HepG2 (cell line): ENCODE measurements around the gene RRBP1. TPM values are rescaled to one million over a fixed set of nuclear protein-coding genes. Genes with fewer than 3 reads are reported as not detected.

ENCODE experiments used
- FOSL1 ChIP-seq: sonication (generic); formaldehyde crosslinking; IDR thresholded peaks from 2 replicates; pipeline ENCODE4 v1.9.0; 2021; ENCODE audit warnings: missing genetic modification reagents, borderline replicate concordance
- KMT2A ChIP-seq: sonication (generic); formaldehyde crosslinking; IDR thresholded peaks from 2 replicates; pipeline ENCODE4 v1.4.0; 2020; ENCODE audit warnings: missing genetic modification reagents
- MAFF ChIP-seq: IDR thresholded peaks from 2 replicates; pipeline ENCODE4 v1.6.1; 2011; ENCODE audit warnings: low read depth, low read length, improper control_type of control experiment
- PHB2 ChIP-seq: fragments of 450-650 bp; IDR thresholded peaks from 2 replicates; pipeline ENCODE4 v1.6.1; 2018; ENCODE audit not compliant: partially characterized antibody
- RBM22 ChIP-seq: fragments of 200-400 bp; formaldehyde crosslinking; optimal IDR thresholded peaks from 2 replicates; pipeline ENCODE3; 2017; ENCODE audit warnings: mild to moderate bottlenecking, low read length, moderate library complexity
- YY1 ChIP-seq: IDR thresholded peaks from 2 replicates; pipeline ENCODE4 v1.6.1; 2011; ENCODE audit warnings: low read length, low read depth, moderate library complexity, mild to moderate bottlenecking; ENCODE audit not compliant: insufficient read depth, insufficient replicate concordance
- ZBTB20 ChIP-seq: sonication (generic); formaldehyde crosslinking; IDR thresholded peaks from 2 replicates; pipeline ENCODE4 v1.8.1; 2023; ENCODE audit warnings: missing genetic modification reagents, low read depth, mild to moderate bottlenecking, borderline replicate concordance
- ZNF235 ChIP-seq: sonication (generic); formaldehyde crosslinking; IDR thresholded peaks from 2 replicates; pipeline ENCODE4 v1.8.1; 2023; ENCODE audit warnings: mild to moderate bottlenecking, missing genetic modification reagents, borderline replicate concordance
- ZNF30 ChIP-seq: sonication (generic); formaldehyde crosslinking; IDR thresholded peaks from 2 replicates; pipeline ENCODE4 v1.5.0; 2020; ENCODE audit warnings: mild to moderate bottlenecking, missing genetic modification reagents
- ZNF446 ChIP-seq: sonication (generic); formaldehyde crosslinking; IDR thresholded peaks from 2 replicates; pipeline ENCODE4 v1.5.0; 2020; ENCODE audit warnings: mild to moderate bottlenecking, missing genetic modification reagents
- polyA plus RNA-seq, 8 experiments: library from polyadenylated mRNA; depleted of rRNA in 3 of 8; stranded (reverse) in 7 of 8; unstranded in 1 of 8; fragments of >200 nt; fragmentation: Illumina TruSeq in 4 of 8; extraction: Trizol in 4 of 8; gene quantifications; 2 replicates each; pipeline versions ENCODE4 v1.2.1 to v1.2.3, GENCODE V29; 2011 to 2016; ENCODE audit warnings: low read depth in 4 of 8, missing spikeins in 1 of 8, mixed read lengths in 1 of 8; ENCODE audit not compliant: insufficient read depth in 1 of 8
- total RNA-seq, 5 experiments: library from RNA; depleted of rRNA; stranded (reverse); fragments of >200 nt; fragmentation: Illumina TruSeq; extraction: Trizol; gene quantifications; 2 replicates each; pipeline ENCODE4 v1.2.3, GENCODE V29; 2016; ENCODE audit warnings: low read depth in 1 of 5
- TF ChIP-seq, protein P1 (sequence below): sonication (generic); formaldehyde crosslinking; IDR thresholded peaks from 2 replicates; pipeline ENCODE4 v1.8.0; 2022; ENCODE audit warnings: mild to moderate bottlenecking, missing genetic modification reagents, borderline replicate concordance
- TF ChIP-seq, protein P2 (sequence below): IDR thresholded peaks from 2 replicates; pipeline ENCODE4 v1.6.1; 2016; ENCODE audit warnings: low read depth, control low read depth
- TF ChIP-seq, protein P3 (sequence below): sonication (generic); formaldehyde crosslinking; IDR thresholded peaks from 2 replicates; pipeline ENCODE4 v1.5.0; 2020; ENCODE audit warnings: mild to moderate bottlenecking, missing genetic modification reagents, moderate library complexity
- TF ChIP-seq, protein P4 (sequence below): sonication (generic); formaldehyde crosslinking; IDR thresholded peaks from 2 replicates; pipeline ENCODE4 v1.9.0; 2021; ENCODE audit warnings: mild to moderate bottlenecking, missing genetic modification reagents
- TF ChIP-seq, protein P5 (sequence below): sonication (generic); formaldehyde crosslinking; IDR thresholded peaks from 2 replicates; pipeline ENCODE4 v1.5.1; 2020; ENCODE audit warnings: missing genetic modification reagents, mild to moderate bottlenecking, borderline replicate concordance

The RRBP1 gene
- total and polyA plus RNA-seq, 2 of the 13 experiments (the other 11 are each of a cell fraction or from before 2014, with no cell fraction given), result 150 to 222 TPM

DNA sequence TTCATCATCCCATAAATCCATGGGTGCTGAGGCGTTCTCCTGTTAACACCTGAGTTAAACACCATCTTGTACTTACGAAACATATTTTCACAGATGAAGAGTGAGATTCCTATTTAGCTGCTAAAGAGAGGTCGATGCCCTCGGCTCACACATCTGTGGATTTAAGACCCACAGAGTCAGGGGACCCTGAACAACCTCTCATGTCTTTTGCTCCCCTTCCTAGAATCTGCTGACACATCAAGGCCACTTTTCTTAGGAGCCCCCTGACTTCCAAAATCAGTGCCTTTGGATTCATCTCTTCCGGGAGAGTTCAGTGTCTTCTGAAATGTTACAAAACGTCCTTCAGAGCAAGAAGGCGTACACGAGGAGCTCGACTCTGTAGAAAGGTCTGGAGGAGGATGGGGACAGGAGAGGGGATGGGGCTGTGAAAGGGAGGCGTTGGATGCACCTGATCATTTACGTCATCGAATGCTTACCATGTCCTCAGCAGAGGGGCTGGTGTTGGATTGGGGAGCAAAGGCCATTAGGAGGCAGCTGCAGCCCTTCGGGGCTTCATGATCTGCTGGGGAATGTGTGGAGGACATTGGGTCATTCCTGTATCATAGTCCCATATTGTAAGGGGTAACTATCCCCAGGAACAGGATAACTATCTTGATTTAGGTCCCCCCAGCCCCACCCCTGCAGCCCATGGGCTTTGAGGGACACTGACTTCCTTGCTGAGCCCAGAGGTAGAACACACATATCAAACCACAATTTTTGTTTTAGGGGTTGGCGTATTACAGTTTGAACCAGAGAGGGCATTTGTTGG, 40.7 kb upstream of the RRBP1 start (continued):
- TF ChIP-seq, protein P1, sequence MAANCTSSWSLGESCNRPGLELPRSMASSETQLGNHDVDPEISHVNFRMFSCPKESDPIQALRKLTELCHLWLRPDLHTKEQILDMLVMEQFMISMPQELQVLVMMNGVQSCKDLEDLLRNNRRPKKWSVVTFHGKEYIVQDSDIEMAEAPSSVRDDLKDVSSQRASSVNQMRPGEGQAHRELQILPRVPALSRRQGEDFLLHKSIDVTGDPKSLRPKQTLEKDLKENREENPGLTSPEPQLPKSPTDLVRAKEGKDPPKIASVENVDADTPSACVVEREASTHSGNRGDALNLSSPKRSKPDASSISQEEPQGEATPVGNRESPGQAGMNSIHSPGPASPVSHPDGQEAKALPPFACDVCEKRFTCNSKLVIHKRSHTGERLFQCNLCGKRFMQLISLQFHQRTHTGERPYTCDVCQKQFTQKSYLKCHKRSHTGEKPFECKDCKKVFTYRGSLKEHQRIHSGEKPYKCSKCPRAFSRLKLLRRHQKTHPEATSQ, result no peak
- TF ChIP-seq KMT2A (CRISPR knock-in tag), result no peak
- TF ChIP-seq ZNF30 (CRISPR knock-in tag), result 0 out of 2 replicates have a peak, but pooled peaks have one; percentile 18
- peak; percentile 58 for TF ChIP-seq MAFF
- no peak for TF ChIP-seq RBM22
- TF ChIP-seq, protein P2, sequence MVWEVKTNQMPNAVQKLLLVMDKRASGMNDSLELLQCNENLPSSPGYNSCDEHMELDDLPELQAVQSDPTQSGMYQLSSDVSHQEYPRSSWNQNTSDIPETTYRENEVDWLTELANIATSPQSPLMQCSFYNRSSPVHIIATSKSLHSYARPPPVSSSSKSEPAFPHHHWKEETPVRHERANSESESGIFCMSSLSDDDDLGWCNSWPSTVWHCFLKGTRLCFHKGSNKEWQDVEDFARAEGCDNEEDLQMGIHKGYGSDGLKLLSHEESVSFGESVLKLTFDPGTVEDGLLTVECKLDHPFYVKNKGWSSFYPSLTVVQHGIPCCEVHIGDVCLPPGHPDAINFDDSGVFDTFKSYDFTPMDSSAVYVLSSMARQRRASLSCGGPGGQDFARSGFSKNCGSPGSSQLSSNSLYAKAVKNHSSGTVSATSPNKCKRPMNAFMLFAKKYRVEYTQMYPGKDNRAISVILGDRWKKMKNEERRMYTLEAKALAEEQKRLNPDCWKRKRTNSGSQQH, result 0 out of 2 replicates have a peak, but pooled peaks have one; percentile 36
- TF ChIP-seq, protein P3, sequence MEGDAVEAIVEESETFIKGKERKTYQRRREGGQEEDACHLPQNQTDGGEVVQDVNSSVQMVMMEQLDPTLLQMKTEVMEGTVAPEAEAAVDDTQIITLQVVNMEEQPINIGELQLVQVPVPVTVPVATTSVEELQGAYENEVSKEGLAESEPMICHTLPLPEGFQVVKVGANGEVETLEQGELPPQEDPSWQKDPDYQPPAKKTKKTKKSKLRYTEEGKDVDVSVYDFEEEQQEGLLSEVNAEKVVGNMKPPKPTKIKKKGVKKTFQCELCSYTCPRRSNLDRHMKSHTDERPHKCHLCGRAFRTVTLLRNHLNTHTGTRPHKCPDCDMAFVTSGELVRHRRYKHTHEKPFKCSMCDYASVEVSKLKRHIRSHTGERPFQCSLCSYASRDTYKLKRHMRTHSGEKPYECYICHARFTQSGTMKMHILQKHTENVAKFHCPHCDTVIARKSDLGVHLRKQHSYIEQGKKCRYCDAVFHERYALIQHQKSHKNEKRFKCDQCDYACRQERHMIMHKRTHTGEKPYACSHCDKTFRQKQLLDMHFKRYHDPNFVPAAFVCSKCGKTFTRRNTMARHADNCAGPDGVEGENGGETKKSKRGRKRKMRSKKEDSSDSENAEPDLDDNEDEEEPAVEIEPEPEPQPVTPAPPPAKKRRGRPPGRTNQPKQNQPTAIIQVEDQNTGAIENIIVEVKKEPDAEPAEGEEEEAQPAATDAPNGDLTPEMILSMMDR, result 0 out of 2 replicates have a peak, but pooled peaks have one; percentile 22
- no peak for TF ChIP-seq FOSL1 (CRISPR knock-in tag)
- 0 out of 2 replicates have a peak, but pooled peaks have one; percentile 37 for TF ChIP-seq ZNF235 (CRISPR knock-in tag)
- TF ChIP-seq, protein P4, sequence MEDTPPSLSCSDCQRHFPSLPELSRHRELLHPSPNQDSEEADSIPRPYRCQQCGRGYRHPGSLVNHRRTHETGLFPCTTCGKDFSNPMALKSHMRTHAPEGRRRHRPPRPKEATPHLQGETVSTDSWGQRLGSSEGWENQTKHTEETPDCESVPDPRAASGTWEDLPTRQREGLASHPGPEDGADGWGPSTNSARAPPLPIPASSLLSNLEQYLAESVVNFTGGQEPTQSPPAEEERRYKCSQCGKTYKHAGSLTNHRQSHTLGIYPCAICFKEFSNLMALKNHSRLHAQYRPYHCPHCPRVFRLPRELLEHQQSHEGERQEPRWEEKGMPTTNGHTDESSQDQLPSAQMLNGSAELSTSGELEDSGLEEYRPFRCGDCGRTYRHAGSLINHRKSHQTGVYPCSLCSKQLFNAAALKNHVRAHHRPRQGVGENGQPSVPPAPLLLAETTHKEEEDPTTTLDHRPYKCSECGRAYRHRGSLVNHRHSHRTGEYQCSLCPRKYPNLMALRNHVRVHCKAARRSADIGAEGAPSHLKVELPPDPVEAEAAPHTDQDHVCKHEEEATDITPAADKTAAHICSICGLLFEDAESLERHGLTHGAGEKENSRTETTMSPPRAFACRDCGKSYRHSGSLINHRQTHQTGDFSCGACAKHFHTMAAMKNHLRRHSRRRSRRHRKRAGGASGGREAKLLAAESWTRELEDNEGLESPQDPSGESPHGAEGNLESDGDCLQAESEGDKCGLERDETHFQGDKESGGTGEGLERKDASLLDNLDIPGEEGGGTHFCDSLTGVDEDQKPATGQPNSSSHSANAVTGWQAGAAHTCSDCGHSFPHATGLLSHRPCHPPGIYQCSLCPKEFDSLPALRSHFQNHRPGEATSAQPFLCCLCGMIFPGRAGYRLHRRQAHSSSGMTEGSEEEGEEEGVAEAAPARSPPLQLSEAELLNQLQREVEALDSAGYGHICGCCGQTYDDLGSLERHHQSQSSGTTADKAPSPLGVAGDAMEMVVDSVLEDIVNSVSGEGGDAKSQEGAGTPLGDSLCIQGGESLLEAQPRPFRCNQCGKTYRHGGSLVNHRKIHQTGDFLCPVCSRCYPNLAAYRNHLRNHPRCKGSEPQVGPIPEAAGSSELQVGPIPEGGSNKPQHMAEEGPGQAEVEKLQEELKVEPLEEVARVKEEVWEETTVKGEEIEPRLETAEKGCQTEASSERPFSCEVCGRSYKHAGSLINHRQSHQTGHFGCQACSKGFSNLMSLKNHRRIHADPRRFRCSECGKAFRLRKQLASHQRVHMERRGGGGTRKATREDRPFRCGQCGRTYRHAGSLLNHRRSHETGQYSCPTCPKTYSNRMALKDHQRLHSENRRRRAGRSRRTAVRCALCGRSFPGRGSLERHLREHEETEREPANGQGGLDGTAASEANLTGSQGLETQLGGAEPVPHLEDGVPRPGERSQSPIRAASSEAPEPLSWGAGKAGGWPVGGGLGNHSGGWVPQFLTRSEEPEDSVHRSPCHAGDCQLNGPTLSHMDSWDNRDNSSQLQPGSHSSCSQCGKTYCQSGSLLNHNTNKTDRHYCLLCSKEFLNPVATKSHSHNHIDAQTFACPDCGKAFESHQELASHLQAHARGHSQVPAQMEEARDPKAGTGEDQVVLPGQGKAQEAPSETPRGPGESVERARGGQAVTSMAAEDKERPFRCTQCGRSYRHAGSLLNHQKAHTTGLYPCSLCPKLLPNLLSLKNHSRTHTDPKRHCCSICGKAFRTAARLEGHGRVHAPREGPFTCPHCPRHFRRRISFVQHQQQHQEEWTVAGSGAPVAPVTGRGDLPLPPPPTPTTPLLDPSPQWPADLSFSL, result no peak
- no peak for TF ChIP-seq PHB2
- no peak for TF ChIP-seq ZNF446 (CRISPR knock-in tag)
- TF ChIP-seq YY1, result no peak
- TF ChIP-seq, protein P5, sequence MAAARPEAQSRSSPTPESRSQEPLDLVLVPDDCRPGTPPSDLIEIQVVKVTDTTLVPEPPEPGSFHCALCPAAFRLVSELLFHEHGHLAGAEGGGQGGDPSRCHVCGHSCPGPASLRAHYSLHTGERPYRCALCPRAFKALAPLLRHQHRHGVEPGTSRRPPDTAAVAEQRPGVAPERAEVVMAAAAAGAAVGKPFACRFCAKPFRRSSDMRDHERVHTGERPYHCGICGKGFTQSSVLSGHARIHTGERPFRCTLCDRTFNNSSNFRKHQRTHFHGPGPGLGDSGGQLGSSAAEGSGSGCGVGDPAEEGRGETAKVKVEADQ, result peak; percentile 38; the same call in 1 of the 2 replicates
- no peak for TF ChIP-seq ZBTB20 (CRISPR knock-in tag)
